HFF-Myc (cell line): Measurements from ENCODE around the gene XPNPEP3.
"Not testable (repeated sequence)": the region's sequence is repeated elsewhere in the genome, so short reads cannot be mapped to it uniquely, and the experiment has no call there.

Experiments used
- DNase-seq: peaks from one replicate; pipeline ENCODE4 v3.0.0-alpha.2; 2011; ENCODE audit warnings: low read depth; ENCODE audit errors: extremely low read depth
- H3K4me3 ChIP-seq: replicated peaks from 2 replicates; pipeline ENCODE4 v1.5.1; 2011; ENCODE audit warnings: low read depth, mild to moderate bottlenecking, control low read depth, low read length
- CTCF ChIP-seq: IDR thresholded peaks from 2 replicates; pipeline ENCODE4 v1.5.1; 2012; ENCODE audit warnings: mild to moderate bottlenecking, low read depth, low read length, control low read depth; ENCODE audit errors: missing control alignments

Gene XPNPEP3

DNA sequence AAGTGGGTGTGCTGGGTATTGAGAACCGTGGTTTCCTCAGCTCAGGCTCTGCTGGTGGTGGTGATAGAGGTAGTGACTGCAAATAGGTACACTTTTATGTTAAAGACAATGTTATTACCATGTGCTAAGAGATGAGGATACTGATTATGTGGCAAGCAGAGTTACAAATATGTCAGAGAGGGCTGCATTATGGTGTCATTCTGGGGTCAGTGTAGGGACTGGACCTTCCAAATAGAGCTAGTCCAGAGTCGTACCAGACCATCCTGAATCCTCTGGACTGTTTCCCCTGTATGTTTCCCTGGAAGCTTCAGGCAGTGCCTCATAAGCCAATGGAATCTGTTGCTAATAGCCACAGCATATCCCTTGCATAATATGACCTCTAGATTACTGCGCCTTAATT is 5.1 kb downstream of the XPNPEP3 start, which contains the start of gene DNAJB7:
Gene DNAJB7 (minus strand): TSS at position 101 of the 400 bp plus-strand sequence. CDS start 119 bp downstream, outside the sequence.
- no peak within 1 kb of the TSS for H3K4me3 ChIP-seq
- DNase-seq: no peak
- TF ChIP-seq CTCF: no peak

DNA sequence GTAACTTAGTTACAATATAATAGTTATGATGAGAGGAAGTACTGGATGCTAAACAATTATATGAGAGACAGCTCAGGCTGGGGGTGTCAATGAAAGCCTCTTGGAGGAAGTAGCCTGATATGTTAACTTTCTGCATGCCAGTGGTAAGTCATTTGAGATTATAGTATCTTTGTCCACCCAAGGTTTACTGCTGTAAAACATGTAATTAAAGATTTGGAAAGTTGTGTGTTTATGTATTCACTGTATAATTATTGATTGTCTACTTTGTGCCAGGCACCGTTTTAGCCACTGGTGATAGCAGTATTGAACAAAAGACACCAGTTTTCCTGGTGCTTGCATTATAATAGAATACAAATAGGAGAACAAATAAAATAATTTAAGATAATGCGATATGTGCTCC is 5.6 kb downstream of the XPNPEP3 start:
- TF ChIP-seq CTCF: no peak
- DNase-seq: no peak
- no peak overlapping the region for H3K4me3 ChIP-seq

DNA sequence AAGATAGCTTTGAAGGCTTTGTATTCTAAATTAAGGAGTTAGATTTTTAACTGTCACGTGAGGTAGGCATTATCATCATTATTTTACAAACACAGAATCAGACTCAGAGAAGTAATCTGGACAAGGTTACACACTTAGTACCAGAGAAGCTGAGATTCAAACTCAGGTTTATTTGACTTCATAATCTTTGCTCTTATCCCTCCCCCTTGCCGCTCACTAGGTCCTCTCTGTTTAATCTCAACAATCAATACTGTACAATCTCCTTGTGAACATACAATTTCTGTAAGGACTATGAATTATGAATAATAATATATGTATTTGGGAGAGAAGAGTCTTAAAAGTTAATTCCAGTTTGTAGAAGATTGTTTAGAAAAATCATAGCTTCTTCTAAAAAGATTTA is 10.2 kb downstream of the XPNPEP3 start:
- TF ChIP-seq CTCF: no peak
- DNase-seq: no peak
- no peak overlapping the region for H3K4me3 ChIP-seq

DNA sequence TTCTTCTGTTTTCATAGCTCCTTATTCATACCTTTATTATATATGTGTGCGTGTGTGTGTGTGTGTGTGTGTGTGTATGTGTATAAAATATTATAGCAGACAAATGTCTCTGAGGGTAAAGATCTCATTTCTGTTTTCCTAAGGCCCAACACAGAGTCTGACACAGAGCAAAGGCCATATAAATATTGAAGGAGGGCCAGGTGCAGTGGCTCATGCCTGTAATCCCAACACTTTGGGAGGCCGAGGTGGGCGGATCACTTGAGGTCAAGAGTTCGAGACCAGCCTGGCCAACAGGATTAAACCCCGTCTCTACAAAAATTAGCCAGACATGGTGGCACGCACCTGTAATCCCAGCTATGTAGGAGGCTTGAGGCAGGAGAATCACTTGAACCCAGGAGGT is 11.4 kb downstream of the XPNPEP3 start:
- not testable (repeated sequence) for DNase-seq

DNA sequence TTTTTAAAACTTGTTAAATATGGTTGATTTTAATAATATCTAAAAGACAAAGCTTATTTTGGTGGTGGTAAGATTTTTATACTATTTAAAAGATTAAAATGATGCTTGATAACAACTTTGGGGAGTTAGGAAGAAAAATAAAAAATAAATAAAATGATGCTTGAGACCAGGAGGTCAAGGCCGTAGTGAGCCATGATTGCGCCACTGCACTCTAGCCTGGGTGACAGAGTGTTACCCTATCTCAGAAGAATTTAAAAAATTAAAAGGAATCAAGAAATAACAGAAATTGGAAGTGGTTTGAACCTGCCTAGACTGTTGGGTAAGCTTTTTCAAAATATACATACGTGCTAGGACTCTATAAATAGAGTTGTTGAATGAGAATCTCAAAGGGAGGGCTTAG is 17.1 kb downstream of the XPNPEP3 start:
- no peak for TF ChIP-seq CTCF
- no peak for DNase-seq
- H3K4me3 ChIP-seq: no peak overlapping the region

More for the DNA sequence above, 11.4 kb downstream of the XPNPEP3 start:
- not testable (repeated sequence) for H3K4me3 ChIP-seq

DNA sequence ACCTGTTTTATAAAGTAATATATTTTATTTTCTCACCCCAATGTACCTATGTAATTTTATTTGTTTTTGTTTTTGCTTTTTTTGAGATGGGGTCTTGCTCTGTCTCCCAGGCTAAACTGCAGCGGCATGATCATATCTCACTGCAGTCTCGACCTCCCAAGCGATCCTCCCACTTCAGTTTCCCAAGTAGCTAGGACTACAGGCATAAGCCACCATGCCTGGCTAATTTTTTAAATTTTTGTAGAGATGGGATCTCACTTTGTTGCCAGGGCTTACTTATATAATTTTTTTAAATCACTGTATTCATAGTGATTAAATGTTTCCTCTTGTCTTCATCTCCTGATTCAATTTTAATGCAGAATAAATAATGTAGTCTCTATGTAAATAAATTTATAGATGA is 18.2 kb downstream of the XPNPEP3 start:
- no peak for DNase-seq
- TF ChIP-seq CTCF: no peak
- H3K4me3 ChIP-seq: no peak overlapping the region

GRCh38 chr22:40876907-40877306 is 20.0 kb downstream of the XPNPEP3 start:
- TF ChIP-seq CTCF: no peak
- no peak overlapping the region for H3K4me3 ChIP-seq
- DNase-seq: no peak
